MM.1S (cell line): ENCODE results near the gene ZNF581.

Source experiments
- CTCF ChIP-seq: fragments of 300-600 bp; sonication (generic); IDR thresholded peaks from 2 replicates; pipeline ENCODE4 v1.5.1; 2016; ENCODE audit warnings: antibody characterized with exemption, low read length, mixed read lengths
- EZH2 ChIP-seq: fragments of 300-600 bp; sonication (generic); optimal IDR thresholded peaks from 2 replicates; pipeline ENCODE3; 2017; ENCODE audit warnings: low read depth, mild to moderate bottlenecking, antibody characterized with exemption, low read length, mixed read lengths

DNA sequence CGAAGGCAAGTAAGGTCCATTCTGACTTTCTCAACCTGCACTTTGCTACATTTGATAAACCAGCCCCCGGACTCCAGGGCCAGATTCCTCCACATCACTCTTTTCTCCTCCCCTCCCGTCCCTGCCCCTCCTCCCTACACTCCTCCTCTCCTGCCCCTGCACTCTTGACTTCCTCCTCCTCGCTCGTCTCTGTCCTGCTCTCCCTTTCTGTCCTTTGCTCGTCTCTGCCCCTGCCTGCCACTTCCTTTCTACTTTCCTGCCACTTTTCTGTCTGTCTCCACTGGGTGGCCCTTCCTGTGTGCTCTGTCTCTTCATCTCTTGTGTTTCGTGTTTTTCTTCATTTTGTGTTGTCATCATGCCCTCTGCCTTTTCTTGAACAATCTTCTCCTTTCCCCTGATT is 18.4 kb downstream of the ZNF581 start:
- no peak for TF ChIP-seq CTCF
- TF ChIP-seq EZH2, result no peak
